Effector CD4-positive, alpha-beta T cell (primary cell): ENCODE data around the gene FAM89B.

Experiments
- DNase-seq: peaks from one replicate; pipeline ENCODE4 v3.0.0-alpha.2; 2020

Gene FAM89B

GRCh38 chr11:65613091-65613928, 41.0 kb downstream of the FAM89B start:
- DNase-seq, result no peak

- peak; percentile 100 for DNase-seq
These were observed 43.1 kb downstream of the FAM89B start, which contains the start of gene PCNX3 for GRCh38 chr11:65615229-65615949. Gene PCNX3, plus strand, starts transcription at chr11:65615776. Its CDS starts 536 bp downstream, at chr11:65616312.

DNA sequence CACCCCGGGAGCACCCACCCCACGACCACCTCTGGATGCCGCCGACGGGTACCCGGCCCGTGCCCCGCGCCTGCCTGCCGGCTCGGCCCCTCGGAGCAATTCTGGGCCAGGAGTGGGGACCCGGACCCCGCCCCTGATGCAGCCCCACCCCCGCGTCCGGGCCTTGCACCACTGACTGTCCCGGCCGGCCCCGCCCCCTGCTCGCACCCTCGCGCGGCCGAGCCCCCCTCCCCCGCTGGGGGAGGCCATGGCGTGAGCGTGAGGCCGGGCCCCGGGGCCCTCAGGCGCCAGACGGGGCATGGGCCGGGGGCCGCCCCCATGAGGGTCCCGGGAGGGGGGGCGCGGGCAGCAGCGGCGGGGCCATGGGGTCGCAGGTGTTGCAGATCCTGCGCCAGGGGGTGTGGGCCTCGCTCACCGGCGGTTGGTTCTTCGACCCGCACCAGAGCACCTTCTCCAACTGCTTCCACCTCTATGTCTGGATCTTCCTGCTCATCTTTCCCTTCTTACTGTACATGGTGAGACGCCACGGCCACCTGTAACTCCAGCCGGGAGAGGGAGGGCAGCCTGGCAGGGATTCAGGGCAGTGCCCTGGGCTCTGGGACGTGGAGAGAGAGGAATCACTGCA, 43.7 kb downstream of the FAM89B start:
- peak; percentile 34 for DNase-seq

GRCh38 chr11:65616575-65617001, 44.2 kb downstream of the FAM89B start:
- no peak for DNase-seq

GRCh38 chr11:65617136-65617850, 45.0 kb downstream of the FAM89B start:
- DNase-seq, result no peak

- no peak for DNase-seq
These were observed 45.8 kb downstream of the FAM89B start for GRCh38 chr11:65617990-65618751.

DNA sequence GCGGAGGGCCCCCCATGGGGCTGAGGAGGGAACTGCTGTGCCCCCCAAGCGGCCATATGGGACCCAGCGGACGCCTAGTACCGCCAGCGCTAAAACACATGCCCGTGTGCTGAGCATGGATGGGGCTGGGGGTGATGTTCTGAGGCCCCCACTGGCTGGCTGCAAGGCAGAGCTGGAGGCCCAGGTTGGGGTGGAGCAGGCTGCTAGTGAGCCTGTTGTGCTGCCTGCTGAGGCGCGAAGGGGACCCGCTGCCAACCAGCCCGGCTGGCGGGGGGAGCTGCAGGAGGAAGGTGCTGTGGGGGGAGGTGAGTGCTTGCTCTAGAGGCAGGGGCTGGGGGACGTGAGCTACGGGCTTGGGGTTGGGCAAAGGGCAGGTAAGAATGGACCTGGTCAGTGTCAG, 46.4 kb downstream of the FAM89B start:
- no peak for DNase-seq

DNA sequence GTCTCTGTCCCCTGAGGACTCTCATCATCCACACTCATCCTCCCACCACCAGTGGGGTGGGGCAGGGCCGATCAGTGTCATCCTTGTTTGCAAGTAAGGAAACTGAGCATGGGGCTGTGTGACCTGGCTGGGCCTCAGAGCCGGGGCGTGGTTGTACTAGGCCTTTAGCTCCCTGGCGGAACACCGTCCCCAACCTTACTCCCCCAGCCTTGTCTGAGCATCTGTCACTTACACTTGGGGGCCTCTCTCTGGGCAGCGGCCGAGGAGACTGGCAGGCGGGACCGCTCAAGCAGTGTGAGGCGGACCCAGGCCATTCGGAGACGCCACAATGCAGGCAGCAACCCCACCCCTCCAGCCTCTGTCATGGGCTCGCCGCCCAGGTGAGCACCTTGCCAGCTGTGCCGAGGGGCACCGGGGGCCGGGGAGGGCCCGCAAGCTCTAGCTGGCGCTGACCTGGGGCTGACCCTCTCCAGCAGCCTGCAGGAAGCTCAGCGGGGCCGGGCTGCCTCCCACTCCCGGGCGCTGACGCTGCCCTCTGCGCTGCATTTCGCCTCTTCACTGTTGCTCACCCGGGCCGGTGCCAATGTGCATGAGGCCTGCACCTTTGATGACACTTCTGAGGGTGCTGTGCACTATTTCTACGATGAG, 47.1 kb downstream of the FAM89B start:
- no peak for DNase-seq

- DNase-seq, result no peak
These were observed 48.3 kb downstream of the FAM89B start for GRCh38 chr11:65620666-65621065.

DNA sequence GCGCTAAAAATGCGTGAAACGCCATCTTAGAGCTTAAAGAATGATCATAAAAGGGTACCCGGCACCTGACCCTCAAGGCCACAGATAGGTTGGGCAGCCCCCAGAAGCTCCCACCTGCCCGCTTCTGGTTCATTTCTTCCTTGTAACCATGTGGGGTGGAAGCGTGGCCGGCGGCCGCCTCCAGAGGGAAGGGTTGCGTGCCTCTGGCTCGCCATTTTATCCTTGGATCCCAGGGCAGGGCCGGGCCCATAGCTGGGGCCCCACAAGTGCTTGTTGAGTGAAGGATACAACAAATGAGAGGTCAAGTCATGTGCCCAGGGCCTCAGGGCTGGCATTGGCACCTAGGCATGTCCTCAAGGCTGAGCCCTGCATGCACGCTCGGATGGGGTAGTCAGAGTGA, 49.1 kb downstream of the FAM89B start:
- no peak for DNase-seq

DNA sequence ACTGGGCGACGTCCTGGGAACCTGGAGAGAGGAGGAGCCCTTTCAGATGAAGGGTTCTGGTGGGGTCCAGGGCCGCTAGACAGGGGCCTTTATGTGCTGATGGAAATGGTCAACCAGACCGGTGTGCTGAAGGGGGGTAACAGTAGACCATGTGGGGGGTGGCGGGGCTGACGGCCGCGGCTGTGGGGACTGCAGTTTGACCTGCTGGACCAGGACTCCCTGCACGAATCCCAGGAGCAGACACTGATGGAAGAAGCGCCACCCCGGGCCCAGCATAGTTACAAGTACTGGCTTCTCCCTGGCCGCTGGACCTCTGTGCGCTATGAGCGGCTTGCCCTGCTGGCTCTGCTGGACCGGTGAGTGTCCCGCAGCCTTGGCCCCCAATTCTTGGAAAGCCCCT, 49.7 kb downstream of the FAM89B start:
- DNase-seq, result no peak

GRCh38 chr11:65623177-65623576, 50.8 kb downstream of the FAM89B start:
- no peak for DNase-seq
